Esophagus muscularis mucosa (tissue), 4 donors: ENCODE results near the gene EPS8L3. TPM values are rescaled to one million over a fixed set of nuclear protein-coding genes. Genes with fewer than 3 reads are reported as not detected.

Experiments
- DNase-seq: peaks from one replicate; pipeline ENCODE4 v3.0.0-alpha.2; 2017; ENCODE audit errors: extremely low spot score
- H3K27ac ChIP-seq, 4 donors: fragments of 200-600 bp; sonication (generic); replicated peaks in 1 of 4; 1 replicate in 3 of 4; 2 replicates in 1 of 4; pipeline ENCODE4 v1.5.1; 2016 to 2019; ENCODE audit warnings: mild to moderate bottlenecking in 1 of 4
- H3K27me3 ChIP-seq, 4 donors: fragments of 200-600 bp; sonication (generic); one replicate each; pipeline versions ENCODE4 v1.5.1 to v1.6.0; 2016 to 2019
- H3K36me3 ChIP-seq, 4 donors: fragments of 200-600 bp; sonication (generic); one replicate each; pipeline ENCODE4 v1.5.1; 2016 to 2019
- H3K4me1 ChIP-seq, 4 donors: fragments of 200-600 bp; sonication (generic); one replicate each; pipeline ENCODE4 v1.5.1; 2016 to 2019
- H3K4me3 ChIP-seq, 4 donors: fragments of 200-600 bp; sonication (generic); 1 replicate in 2 of 4; 2 replicates in 2 of 4; pipeline ENCODE4 v1.5.1; 2016 to 2019; ENCODE audit warnings: mild to moderate bottlenecking in 4 of 4, moderate library complexity in 1 of 4
- H3K9me3 ChIP-seq, 4 donors: fragments of 200-600 bp; sonication (generic); 1 replicate in 3 of 4; 2 replicates in 1 of 4; pipeline ENCODE4 v1.5.1; 2016 to 2019
- EP300 ChIP-seq: sonication (generic); formaldehyde crosslinking; IDR thresholded peaks from one replicate; pipeline ENCODE4 v1.6.1; 2017; ENCODE audit warnings: antibody characterized with exemption
- POLR2A ChIP-seq: fragments of 450-650 bp; IDR thresholded peaks from one replicate; pipeline ENCODE4 v1.6.1; 2017; ENCODE audit warnings: antibody characterized with exemption, moderate library complexity, mild to moderate bottlenecking, low read depth
- POLR2AphosphoS5 ChIP-seq, 2 donors: sonication (generic); formaldehyde crosslinking; IDR thresholded peaks; one replicate each; pipeline ENCODE4 v1.6.1; 2017; ENCODE audit warnings: antibody characterized with exemption in 2 of 2
- WGBS: methylation state at CpG from one replicate; pipeline ENCODE4 v1.1.5; 2018; 5-methylcytosine and 5-hydroxymethylcytosine counted together
- intact Hi-C: fragments of 100-400 bp; cut with DNase I; formaldehyde crosslinking; loops from one replicate; pipeline ENCODE4 v1.15.1; 2023
- total RNA-seq, 4 donors: library from RNA; depleted of rRNA; stranded (reverse); fragments of >200 nt; gene quantifications; one replicate each; pipeline versions ENCODE4 v1.1.0 to v1.2.1, GENCODE V29; 2016
- TF ChIP-seq, protein P1 (sequence below), 3 experiments: fragments of 200-600 bp in 2 of 3; fragments of 450-650 bp in 1 of 3; sonication (generic) in 2 of 3; IDR thresholded peaks; one replicate each; pipeline ENCODE4 v1.5.1; 2017 to 2019; ENCODE audit warnings: antibody characterized with exemption in 3 of 3, mild to moderate bottlenecking in 2 of 3, moderate library complexity in 1 of 3

EPS8L3 gene
- total RNA-seq, 4 donors from 2014 or later, result 0.52 TPM; not detected in 3

DNA sequence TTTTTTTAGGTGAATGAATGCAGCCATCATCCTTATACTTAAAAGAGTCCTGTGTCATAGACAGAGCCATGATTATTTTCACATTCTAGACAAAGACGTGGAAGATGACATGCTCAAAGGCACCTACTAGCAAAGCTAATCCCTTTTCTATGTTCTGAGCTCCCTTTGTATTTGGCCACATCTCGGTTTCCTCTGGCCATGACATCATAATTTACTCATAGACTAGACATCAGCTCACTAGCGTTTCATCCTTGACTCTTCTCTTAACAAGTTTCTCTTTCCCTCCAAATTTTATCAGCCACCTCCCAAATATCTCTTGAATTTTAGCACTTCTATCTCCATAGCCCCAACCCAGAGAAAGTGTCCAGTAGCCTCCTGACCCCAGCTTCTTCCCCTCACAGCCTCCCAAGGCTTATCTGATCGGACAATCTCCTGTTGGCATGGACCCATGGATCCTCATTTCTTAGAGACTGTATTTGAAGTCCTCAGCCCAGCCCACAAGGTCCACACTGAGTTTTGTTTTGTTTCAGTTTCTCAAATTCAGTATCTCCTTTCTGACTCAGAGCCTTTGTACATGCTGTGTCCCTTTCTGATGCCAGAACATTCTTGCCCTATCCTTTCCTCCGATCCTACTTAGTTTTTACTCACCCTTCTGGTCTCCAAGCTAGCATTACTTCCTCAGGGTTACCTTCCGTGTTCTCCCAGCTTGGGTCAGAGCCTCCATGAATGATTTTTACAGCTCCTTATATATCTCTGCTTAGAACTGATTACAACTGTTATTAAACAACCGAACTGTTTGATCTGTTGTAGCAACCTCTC lies 33.0 kb upstream of the EPS8L3 start:
- peaks cover 50 to 59% (median 53%) of the 10 kb centered on the region in 4 donors for H3K4me1 ChIP-seq
- no peaks in the 10 kb centered on the region for H3K36me3 ChIP-seq
- peak overlapping the region; percentile 65 to 74 (median 68) for H3K27ac ChIP-seq
- peak in 1 of 2 donors; percentile 16 for TF ChIP-seq POLR2AphosphoS5 (IDR thresholded peaks at IDR 0.05)
- TF ChIP-seq, protein P1, sequence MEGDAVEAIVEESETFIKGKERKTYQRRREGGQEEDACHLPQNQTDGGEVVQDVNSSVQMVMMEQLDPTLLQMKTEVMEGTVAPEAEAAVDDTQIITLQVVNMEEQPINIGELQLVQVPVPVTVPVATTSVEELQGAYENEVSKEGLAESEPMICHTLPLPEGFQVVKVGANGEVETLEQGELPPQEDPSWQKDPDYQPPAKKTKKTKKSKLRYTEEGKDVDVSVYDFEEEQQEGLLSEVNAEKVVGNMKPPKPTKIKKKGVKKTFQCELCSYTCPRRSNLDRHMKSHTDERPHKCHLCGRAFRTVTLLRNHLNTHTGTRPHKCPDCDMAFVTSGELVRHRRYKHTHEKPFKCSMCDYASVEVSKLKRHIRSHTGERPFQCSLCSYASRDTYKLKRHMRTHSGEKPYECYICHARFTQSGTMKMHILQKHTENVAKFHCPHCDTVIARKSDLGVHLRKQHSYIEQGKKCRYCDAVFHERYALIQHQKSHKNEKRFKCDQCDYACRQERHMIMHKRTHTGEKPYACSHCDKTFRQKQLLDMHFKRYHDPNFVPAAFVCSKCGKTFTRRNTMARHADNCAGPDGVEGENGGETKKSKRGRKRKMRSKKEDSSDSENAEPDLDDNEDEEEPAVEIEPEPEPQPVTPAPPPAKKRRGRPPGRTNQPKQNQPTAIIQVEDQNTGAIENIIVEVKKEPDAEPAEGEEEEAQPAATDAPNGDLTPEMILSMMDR (IDR thresholded peaks at IDR 0.05), result no peak
- H3K9me3 ChIP-seq, result no peaks in the 10 kb centered on the region
- no peaks in the 10 kb centered on the region for H3K27me3 ChIP-seq
- WGBS, result 60% methylated on average over 7 of the region's 7 CpGs
- no peak overlapping the region for H3K4me3 ChIP-seq
- intact Hi-C loops, result loop anchor here (5.0 kb wide), 1 partner anchor 116 kb away; the partner anchor contains the start of gene CSF1
- no peak for DNase-seq

DNA sequence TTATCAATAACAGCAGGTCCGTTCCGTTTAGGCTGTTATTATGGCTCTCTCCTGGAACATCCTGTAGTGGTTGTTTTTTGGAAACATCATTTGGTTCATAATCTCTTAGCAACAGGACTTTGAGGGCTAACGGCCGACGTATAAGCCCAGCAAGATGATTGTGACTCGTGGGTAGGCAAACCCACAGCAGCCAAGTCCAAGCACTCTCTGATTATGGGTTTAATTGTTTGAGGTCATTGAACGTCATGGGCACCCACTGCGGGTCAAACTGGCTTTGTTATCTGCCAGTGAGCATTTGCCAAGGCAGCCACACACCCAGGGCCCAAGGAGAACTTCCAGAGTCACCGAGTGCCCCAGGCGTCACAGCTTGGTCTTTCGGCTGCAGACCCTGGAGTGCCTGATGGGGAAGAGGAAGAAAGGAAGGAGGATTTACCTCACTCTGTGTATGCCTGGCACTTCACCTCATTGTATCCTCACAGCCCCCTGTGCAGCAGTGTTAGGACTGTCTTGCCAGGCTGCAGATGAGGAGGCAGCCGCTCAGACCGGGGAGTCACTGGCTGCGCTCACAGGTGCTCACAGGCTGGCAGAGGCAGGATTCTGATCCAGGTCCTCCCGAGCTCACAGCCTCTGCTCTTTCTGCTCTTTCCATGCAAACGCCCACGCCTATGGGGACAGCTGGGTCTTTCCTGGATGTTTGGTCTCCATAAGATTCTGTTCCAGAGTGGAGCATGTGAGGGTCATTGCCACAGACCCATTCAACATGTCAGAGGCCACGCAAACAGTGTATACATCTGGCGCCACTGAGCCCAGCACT lies 30.8 kb upstream of the EPS8L3 start:
- Histone ChIP-seq H3K36me3 (no peaks in the 10 kb centered on the region), H3K9me3 (no peaks in the 10 kb centered on the region), H3K27ac (peak overlapping the region in 3 of 4 donors; percentile 50 to 67 (median 66)), H3K4me1 (peaks cover 64 to 74% (median 69%) of the 10 kb centered on the region in 4 donors), H3K27me3 (no peaks in the 10 kb centered on the region), H3K4me3 (no peak overlapping the region)
- TF ChIP-seq, protein P1 (IDR thresholded peaks at IDR 0.05), result no peak
- TF ChIP-seq EP300, result no peak
- TF ChIP-seq POLR2A, result no peak
- no peak for TF ChIP-seq POLR2AphosphoS5 (IDR thresholded peaks at IDR 0.05)
- no peak for DNase-seq
- 67% methylated on average over 14 of the region's 19 CpGs for WGBS
- intact Hi-C loops, result loop anchor here (5.0 kb wide), 1 partner anchor 118 kb away; the partner anchor contains the start of gene CSF1

DNA sequence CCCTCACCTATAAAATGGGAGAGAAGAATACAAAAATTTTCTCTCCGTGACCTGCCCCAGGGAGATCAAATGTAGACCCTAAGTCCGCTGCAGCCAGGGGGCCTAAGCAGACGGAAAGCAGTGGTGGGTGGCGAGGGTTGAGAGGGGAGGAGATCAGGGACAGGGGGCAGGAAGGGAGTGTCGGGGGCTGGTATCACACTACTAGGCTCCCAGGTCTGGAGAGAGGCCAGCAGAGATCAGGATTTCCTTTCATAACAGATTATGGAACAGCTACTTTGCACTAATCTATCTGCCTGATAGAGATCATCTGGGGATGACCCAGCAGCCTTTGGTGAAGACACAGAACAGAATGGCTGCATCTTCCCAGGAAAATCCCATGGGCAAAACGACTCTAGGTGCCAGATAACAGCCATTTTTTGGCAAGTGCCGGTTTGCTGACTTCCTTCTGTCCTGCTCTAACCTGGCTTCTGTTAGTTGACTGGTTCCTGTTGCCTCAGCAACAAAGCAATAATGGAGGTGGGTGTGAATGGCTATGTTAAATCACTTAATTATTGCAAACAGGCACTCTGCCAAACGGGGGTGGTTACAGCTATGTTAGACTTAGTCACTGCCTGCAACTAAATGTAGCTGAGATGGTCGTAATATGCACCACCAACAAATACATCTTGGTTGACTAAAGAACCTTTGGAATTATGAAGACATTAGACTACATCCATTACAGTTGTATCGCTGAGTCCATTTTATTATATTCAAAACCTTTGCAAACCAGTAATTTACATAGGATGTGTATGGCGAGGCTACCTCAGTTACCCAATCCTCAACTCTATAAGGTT lies 30.0 kb upstream of the EPS8L3 start:
- intact Hi-C loops, result no loop called here
- 50% methylated on average over 11 of the region's 11 CpGs for WGBS
- no peaks in the 10 kb centered on the region for H3K36me3 ChIP-seq
- H3K4me1 ChIP-seq, result peaks cover 64 to 79% (median 69%) of the 10 kb centered on the region in 4 donors
- no peak overlapping the region for H3K4me3 ChIP-seq
- no peaks in the 10 kb centered on the region for H3K9me3 ChIP-seq
- no peak for DNase-seq
- TF ChIP-seq, protein P1 (IDR thresholded peaks at IDR 0.05), result peak in 1 of 3 experiments; percentile 4
- TF ChIP-seq EP300 (no peak), POLR2A (no peak), POLR2AphosphoS5 (IDR thresholded peaks at IDR 0.05) (peak; percentile 45 to 67)
- no peaks in the 10 kb centered on the region for H3K27me3 ChIP-seq
- H3K27ac ChIP-seq, result peak overlapping the region; percentile 50 to 67 (median 62)

DNA sequence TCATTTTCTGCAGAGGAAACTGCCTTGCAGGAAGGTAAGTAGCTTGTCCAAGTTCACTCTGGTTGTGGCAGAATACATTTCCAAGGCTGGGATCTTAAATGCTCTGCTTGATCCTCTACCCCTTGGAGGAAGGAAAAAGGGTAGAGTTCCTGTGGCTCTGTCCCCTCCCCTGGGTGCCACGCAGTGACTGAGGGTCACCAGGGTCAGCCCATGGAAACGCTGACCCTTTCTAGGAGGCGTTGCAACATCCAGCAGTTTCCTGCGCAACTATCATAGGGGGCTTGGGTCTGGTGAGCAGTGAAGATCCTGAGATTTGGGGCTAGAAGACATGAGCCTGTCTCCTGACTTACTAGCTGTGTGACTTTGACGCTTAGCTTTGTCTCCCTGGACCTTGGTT lies 29.4 kb upstream of the EPS8L3 start:
- WGBS, result 46% methylated on average over 3 of the region's 5 CpGs
- Histone ChIP-seq H3K27ac (peak overlapping the region; percentile 50 to 67 (median 62)), H3K4me3 (no peak overlapping the region), H3K27me3 (no peaks in the 10 kb centered on the region), H3K9me3 (no peaks in the 10 kb centered on the region), H3K36me3 (no peaks in the 10 kb centered on the region), H3K4me1 (peaks cover 64 to 79% (median 69%) of the 10 kb centered on the region in 4 donors)
- DNase-seq, result no peak
- intact Hi-C loops, result no loop called here
- TF ChIP-seq, protein P1 (IDR thresholded peaks at IDR 0.05), result no peak
- no peak for TF ChIP-seq POLR2A
- no peak for TF ChIP-seq EP300
- TF ChIP-seq POLR2AphosphoS5 (IDR thresholded peaks at IDR 0.05), result no peak
